Measurements from ENCODE around the gene CDH15. TPM values are rescaled to one million over a fixed set of nuclear protein-coding genes. Genes with fewer than 3 reads are reported as not detected.
"Not testable (repeated sequence)": the region's sequence is repeated elsewhere in the genome, so short reads cannot be mapped to it uniquely, and the experiment has no call there.

CDH15 gene
- polyA plus RNA-seq, 1 donor: 2.7 TPM

GRCh38 chr16:89155851-89156739 is 15.5 kb upstream of the CDH15 start:
- no peak for DNase-seq

- DNase-seq: no peak
These were observed 14.6 kb upstream of the CDH15 start for GRCh38 chr16:89156740-89157645.

GRCh38 chr16:89157778-89158177 is 13.8 kb upstream of the CDH15 start:
- no peak for DNase-seq

- DNase-seq: no peak
These were observed 12.3 kb upstream of the CDH15 start for GRCh38 chr16:89159066-89159849.

GRCh38 chr16:89159850-89160354 is 11.6 kb upstream of the CDH15 start:
- DNase-seq: no peak

- DNase-seq: no peak
These were observed 10.4 kb upstream of the CDH15 start for GRCh38 chr16:89160977-89161701.

- no peak for DNase-seq
These were observed 9.5 kb upstream of the CDH15 start for GRCh38 chr16:89161763-89162713.

GRCh38 chr16:89163297-89163696 is 8.3 kb upstream of the CDH15 start:
- no peak for DNase-seq

- no peak for DNase-seq
These were observed 7.1 kb upstream of the CDH15 start for GRCh38 chr16:89164436-89164835.

GRCh38 chr16:89164847-89165680 is 6.5 kb upstream of the CDH15 start:
- no peak for DNase-seq

GRCh38 chr16:89165681-89165979 is 5.9 kb upstream of the CDH15 start:
- DNase-seq: not testable (repeated sequence)

- no peak for DNase-seq
These were observed 4.7 kb upstream of the CDH15 start for GRCh38 chr16:89166696-89167424.

- DNase-seq: peak; percentile 80
These were observed 4.1 kb upstream of the CDH15 start for GRCh38 chr16:89167425-89167941.

- no peak for DNase-seq
These were observed 3.0 kb upstream of the CDH15 start for GRCh38 chr16:89168381-89169189.

- DNase-seq: no peak
These were observed 1.8 kb upstream of the CDH15 start for GRCh38 chr16:89169778-89170177.

- no peak for DNase-seq
These were observed 967 bp upstream of the CDH15 start for GRCh38 chr16:89170346-89171215.
